ENCODE data around the gene DPH2.

Gene DPH2

GRCh38 chr1:44019466-44019948 lies 49.7 kb downstream of the DPH2 start:
- no peak for DNase-seq (ENCODE audit: low read depth)
- no peak overlapping the region for H3K4me3 ChIP-seq (replicated peaks; ENCODE audit: low read depth, low read length)
- no peak for TF ChIP-seq CTCF (IDR thresholded peaks at IDR 0.05; ENCODE audit: low read length, missing control alignments)

GRCh38 chr1:44020464-44020863 lies 50.7 kb downstream of the DPH2 start:
- DNase-seq (ENCODE audit: low read depth) = no peak
- no peak overlapping the region for H3K4me3 ChIP-seq (replicated peaks; ENCODE audit: low read depth, low read length)
- TF ChIP-seq CTCF (IDR thresholded peaks at IDR 0.05; ENCODE audit: low read length, missing control alignments) = no peak

DNA sequence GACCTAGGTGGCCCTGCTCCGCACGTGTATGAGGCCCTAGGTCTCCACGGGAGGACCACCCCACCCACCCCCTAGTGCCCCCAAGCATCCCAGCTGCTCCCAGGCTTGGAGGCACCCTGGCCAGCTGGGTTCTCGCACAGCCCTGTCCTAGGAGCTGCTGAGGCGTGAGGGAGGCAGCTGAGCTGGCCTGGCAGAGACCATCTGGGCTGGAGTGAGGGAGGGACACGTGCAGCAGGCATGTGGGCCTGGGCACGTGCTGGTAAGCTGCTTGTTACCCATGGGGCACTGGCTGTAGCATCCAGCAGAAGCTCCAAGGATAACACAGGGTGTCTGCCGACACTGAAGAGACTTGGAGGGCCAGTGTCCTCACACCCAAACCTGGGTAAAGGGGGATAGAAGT lies 51.3 kb downstream of the DPH2 start:
- DNase-seq (ENCODE audit: low read depth) = no peak
- no peak for TF ChIP-seq CTCF (IDR thresholded peaks at IDR 0.05; ENCODE audit: low read length, missing control alignments)
- H3K4me3 ChIP-seq (replicated peaks; ENCODE audit: low read depth, low read length) = no peak overlapping the region

DNA sequence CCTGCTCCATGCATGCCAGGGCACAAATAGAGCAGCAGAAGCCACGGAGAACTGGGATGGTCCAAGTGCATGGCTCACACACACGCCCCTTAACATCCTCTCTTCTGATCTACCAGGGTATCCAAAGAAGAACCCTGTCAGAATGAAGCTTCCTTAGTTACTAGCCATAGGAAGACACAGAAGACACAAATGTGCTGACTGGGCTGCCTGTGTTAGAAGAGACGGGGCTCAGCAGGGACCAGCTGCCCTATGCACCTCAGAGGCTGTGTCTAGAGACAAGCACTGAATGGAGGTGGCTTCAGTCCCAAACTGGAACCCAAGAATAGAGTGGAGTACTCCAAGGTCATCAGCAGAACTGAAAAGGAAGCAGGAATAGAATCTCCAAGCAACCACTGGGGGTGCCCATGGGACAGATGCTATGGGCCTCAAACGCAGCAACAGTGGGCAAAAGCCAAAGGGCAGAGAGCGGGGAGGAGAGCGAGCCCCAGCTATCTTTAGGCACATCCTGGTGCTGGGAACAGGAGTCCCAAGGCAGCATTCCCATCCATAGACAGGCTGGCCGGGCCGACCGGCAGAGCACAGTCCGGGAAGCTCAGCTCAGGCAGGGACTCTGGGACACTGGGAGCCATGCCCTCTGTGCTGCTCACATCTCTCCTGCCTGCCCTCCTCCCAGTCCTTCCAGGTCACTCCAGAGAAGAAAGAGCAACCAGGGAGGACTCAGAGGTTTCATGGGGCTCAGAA lies 51.9 kb downstream of the DPH2 start:
- TF ChIP-seq CTCF (IDR thresholded peaks at IDR 0.05; ENCODE audit: low read length, missing control alignments) = no peak
- no peak overlapping the region for H3K4me3 ChIP-seq (replicated peaks; ENCODE audit: low read depth, low read length)
- no peak for DNase-seq (ENCODE audit: low read depth)
